Activated naive CD4-positive, alpha-beta T cell treated with anti-CD3 and anti-CD28 coated beads, Interleukin-2, amount 10 ng/mL, durations not matched to agents 7 days and 5 days (primary cell): Measurements from ENCODE around the gene NRP1.
A peak's percentile ranks its signal among the peaks of the same experiment; 100 is the strongest.

ENCODE experiments used
- CTCF ChIA-PET: fragments of 350-600 bp; sonication (Branson Sonifier 250); formaldehyde crosslinking; loops from one replicate; lab custom pipeline; 2021; ENCODE audit warnings: antibody characterized with exemption; lab: Charles Lee
- DNase-seq: peaks from one replicate; pipeline ENCODE4 v3.0.0-alpha.2; 2020
- H3K27ac Mint-ChIP-seq: one replicate; pipeline ENCODE4 v1.8.0; 2021; ENCODE audit warnings: mild to moderate bottlenecking, moderate library complexity, mixed read lengths
- H3K27me3 Mint-ChIP-seq: one replicate; pipeline ENCODE4 v1.8.0; 2021; ENCODE audit warnings: mild to moderate bottlenecking, mixed read lengths
- H3K36me3 Mint-ChIP-seq: one replicate; pipeline ENCODE4 v1.8.0; 2021; ENCODE audit warnings: mixed read lengths
- H3K4me1 Mint-ChIP-seq: one replicate; pipeline ENCODE4 v1.8.0; 2021; ENCODE audit warnings: mixed read lengths
- H3K4me3 Mint-ChIP-seq: one replicate; pipeline ENCODE4 v1.8.0; 2021; ENCODE audit warnings: mild to moderate bottlenecking, moderate library complexity, mixed read lengths
- H3K9me3 Mint-ChIP-seq: one replicate; pipeline ENCODE4 v1.8.0; 2021; ENCODE audit warnings: mixed read lengths

Gene NRP1

DNA sequence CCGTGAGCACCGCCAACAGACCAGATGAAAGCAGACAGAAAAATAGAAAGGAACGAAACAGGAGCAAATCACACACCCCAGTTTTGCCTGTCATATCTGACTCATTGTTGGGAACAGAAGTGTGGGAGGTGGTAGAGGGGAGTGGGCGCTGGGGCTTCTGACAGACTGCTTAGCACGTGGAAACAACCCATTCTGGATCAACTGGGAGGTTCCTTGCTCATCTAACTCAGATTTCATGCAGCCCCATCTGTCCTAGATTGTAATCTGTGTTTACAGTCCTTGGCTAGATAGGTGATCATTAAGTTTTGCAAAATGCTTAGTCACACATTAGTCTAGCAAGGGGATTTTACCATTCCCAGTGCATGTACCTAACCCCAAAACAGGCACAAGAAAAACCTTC lies 154.1 kb downstream of the NRP1 start:
- peaks cover 7% of the 10 kb centered on the region for H3K27me3 Mint-ChIP-seq
- H3K27ac Mint-ChIP-seq: no peak overlapping the region
- CTCF ChIA-PET: interaction anchor here (1.3 kb wide), 1 partner anchor 13 kb away, joined by 3 read pairs; no protein-coding TSS in a partner anchor
- H3K36me3 Mint-ChIP-seq: no peaks in the 10 kb centered on the region
- H3K4me3 Mint-ChIP-seq: no peak overlapping the region
- no peaks in the 10 kb centered on the region for H3K4me1 Mint-ChIP-seq
- no peaks in the 10 kb centered on the region for H3K9me3 Mint-ChIP-seq
- DNase-seq: no peak

DNA sequence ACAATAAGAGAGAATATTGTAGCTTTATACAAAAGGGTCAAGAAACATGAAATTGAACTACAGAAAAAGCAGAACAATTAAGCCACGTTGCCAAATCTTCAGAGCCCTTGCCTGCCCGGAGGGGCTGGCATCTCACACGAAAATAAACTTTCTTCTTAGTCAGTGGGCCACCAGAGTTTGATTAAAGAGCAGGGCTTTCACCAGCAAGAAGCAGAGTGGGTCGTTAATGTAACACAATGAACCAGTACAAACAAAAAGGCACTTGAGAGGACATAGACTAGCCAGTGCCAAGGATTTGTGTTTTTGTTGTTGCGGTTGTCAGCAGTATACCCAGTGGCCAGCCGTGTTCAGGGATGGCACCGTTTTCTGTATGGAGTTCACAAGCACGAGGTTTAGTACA lies 155.4 kb downstream of the NRP1 start:
- no peak overlapping the region for H3K27ac Mint-ChIP-seq
- H3K4me3 Mint-ChIP-seq: no peak overlapping the region
- H3K27me3 Mint-ChIP-seq: peaks cover 11% of the 10 kb centered on the region
- no peaks in the 10 kb centered on the region for H3K36me3 Mint-ChIP-seq
- DNase-seq: no peak
- H3K9me3 Mint-ChIP-seq: no peaks in the 10 kb centered on the region
- CTCF ChIA-PET: no interaction called here
- no peaks in the 10 kb centered on the region for H3K4me1 Mint-ChIP-seq

DNA sequence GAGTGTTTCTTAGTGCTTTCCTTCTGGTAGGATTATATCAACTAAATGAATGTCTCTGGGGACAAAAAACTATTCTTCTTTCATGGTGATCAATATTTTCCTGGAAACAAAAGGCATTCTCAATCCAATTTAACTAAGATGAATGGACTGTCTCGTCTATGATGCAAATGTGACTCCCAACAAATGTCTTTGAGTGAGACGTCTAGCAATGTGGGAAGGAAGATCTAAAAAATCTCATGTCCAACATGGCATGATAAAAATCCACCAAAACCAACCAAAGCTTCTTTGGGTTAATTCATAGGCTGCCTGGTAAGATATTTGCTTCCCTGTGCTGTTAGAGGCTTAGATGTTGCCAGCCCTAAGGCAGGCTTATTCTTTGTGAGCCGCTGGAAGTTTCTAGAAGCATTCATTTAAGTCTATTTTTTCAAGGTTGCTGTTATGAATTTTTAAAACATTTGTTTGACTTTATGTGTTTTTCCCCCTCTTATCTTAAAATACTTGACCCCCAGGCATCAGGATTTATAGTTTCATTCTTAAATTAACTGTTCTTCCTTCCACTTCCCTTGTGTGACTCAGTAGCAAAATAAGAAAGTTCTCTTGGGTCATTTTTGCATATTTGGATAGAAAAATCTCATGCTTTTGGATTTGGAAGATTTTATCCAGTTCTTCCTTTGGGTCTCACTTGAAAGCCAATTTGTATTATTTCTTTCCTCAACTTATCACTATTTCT lies 156.3 kb downstream of the NRP1 start:
- Mint-ChIP-seq H3K9me3 (no peaks in the 10 kb centered on the region), H3K27me3 (peaks cover 11% of the 10 kb centered on the region), H3K36me3 (no peaks in the 10 kb centered on the region), H3K4me3 (no peak overlapping the region), H3K4me1 (no peaks in the 10 kb centered on the region), H3K27ac (no peak overlapping the region)
- DNase-seq: no peak
- CTCF ChIA-PET: no interaction called here

DNA sequence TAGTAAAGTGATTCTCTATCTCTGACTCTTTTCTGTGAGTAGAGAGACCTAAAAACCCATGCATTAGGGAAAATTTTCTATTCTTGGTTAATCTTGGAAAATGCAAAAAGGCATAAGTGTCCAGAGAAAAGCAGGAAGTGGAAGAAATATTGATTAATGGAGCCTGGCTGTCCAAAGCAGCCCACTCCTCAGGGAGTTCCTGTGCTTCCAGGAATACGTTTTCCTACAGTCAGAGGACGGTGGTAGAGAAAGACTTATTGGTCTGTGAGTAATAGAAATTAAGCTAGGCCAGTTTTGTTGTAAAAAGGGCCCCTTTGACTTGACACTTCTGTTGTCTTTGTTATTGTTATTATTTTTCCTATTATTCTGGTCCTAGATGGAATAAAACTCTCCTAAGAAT lies 157.8 kb downstream of the NRP1 start:
- no peaks in the 10 kb centered on the region for H3K36me3 Mint-ChIP-seq
- no peaks in the 10 kb centered on the region for H3K4me1 Mint-ChIP-seq
- peaks cover 12% of the 10 kb centered on the region for H3K27me3 Mint-ChIP-seq
- CTCF ChIA-PET: no interaction called here
- H3K4me3 Mint-ChIP-seq: no peak overlapping the region
- H3K9me3 Mint-ChIP-seq: no peaks in the 10 kb centered on the region
- no peak overlapping the region for H3K27ac Mint-ChIP-seq
- no peak for DNase-seq

DNA sequence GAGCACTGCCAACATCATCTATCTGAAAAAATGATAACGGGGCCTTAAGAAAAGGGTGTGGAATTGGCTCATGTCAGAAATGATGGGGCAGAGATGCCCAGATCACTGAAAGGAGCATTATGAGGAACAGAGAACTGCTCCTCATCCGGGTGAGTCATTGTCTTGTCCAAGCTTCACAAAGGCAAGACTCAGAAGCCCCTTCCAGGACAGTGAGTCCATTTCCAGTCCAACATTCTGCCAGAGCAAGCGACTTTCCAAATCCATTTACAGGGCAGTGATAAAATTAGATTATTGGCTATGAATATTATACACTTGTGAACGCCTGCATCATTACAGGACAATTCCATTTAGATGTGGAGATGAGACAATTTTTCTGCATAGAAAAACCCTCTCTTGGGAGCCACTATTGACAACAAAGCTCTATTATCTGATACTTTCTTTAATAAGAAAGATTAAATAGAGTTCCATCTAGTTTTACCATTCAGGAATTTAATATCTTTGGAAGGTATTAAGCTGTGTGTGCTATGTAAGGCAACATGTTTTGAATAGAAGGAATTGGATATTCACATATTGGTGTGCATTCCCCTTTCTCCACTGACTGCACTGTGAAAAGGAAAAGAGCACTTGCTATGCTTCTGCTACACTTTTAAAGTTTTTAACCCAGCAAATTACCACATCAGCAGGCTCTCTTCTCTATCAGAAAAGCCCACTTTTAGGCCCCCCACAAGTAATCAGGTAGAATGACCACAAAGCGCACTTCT lies 159.6 kb downstream of the NRP1 start:
- Mint-ChIP-seq H3K27me3 (peaks cover 12% of the 10 kb centered on the region), H3K4me3 (no peak overlapping the region), H3K4me1 (no peaks in the 10 kb centered on the region), H3K9me3 (no peaks in the 10 kb centered on the region), H3K36me3 (no peaks in the 10 kb centered on the region), H3K27ac (no peak overlapping the region)
- DNase-seq: no peak
- CTCF ChIA-PET: no interaction called here

DNA sequence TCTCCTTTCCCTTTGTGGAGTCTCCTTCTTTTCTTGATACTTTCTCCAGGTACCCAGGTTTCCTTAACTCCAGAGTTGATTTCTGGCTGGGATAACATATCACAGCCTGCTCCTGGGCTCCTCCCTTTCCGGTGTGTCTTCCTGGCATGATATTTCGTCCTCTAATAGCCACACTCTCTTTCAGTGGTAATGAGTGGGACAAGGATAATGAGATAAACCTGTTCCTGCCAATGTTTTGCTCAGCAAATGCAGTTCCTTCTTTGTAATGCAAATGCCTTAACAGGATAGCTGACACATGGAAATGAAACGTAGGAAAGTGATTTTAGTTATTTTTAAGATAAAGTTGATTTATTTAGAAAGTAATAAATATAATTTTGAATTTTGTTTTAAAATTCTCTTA lies 168.6 kb downstream of the NRP1 start:
- H3K4me1 Mint-ChIP-seq: peaks cover 6% of the 10 kb centered on the region
- CTCF ChIA-PET: no interaction called here
- H3K36me3 Mint-ChIP-seq: no peaks in the 10 kb centered on the region
- peaks cover 15% of the 10 kb centered on the region for H3K27me3 Mint-ChIP-seq
- H3K27ac Mint-ChIP-seq: no peak overlapping the region
- no peak for DNase-seq
- no peaks in the 10 kb centered on the region for H3K9me3 Mint-ChIP-seq
- H3K4me3 Mint-ChIP-seq: no peak overlapping the region

DNA sequence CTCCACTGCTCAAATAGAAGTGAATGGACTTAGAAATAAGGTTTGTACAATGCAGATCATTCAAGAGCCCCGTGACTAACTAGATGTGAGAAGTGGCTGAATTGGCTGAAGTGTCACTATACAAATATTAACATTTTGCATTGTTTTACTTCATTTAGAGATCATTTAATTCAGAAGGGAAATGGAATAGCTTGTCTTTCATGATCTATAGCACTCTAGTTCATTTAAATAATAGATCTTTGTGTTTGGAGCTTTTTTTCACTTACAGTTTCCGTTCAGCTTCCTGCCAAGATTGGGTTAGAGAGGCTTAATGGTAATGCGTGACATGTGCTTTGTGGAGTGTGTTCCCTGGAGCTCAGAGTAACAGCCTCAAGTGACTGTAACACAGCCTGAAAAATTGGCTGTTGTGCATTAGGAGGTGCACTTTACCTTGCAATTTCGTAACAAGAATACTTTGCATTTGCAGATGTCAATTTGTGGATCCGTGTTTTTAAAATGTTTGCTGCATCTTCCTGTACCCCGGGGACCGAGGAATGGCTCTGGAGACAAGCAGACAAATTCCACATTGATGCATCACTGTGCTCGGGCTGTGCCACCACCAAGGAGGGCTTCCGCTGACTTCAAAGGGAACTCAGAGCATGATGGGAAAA lies 170.3 kb downstream of the NRP1 start:
- Mint-ChIP-seq H3K27ac (no peak overlapping the region), H3K4me1 (peaks cover 6% of the 10 kb centered on the region), H3K36me3 (no peaks in the 10 kb centered on the region), H3K9me3 (no peaks in the 10 kb centered on the region), H3K27me3 (peaks cover 22% of the 10 kb centered on the region), H3K4me3 (no peak overlapping the region)
- CTCF ChIA-PET: interaction anchor here (0.9 kb wide), 1 partner anchor 29 kb away, joined by 3 read pairs; no protein-coding TSS in a partner anchor
- no peak for DNase-seq

DNA sequence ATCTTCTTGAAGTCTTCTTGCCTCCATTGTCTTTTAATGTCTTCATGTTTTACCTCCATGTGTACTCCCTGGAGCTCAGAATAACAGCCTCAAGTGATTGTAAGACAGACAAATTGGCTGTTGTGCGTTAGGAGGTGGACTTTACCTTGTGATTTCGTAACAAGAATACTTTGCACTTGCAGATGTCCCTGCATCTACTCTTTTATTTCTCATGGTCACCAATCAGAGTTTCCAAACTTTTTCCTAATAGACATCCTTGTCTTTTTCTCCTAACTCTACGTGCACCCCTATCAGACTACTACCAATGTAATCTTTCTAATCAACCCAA lies 172.3 kb downstream of the NRP1 start:
- Mint-ChIP-seq H3K4me1 (peaks cover 6% of the 10 kb centered on the region), H3K27me3 (peaks cover 26% of the 10 kb centered on the region), H3K9me3 (no peaks in the 10 kb centered on the region), H3K36me3 (no peaks in the 10 kb centered on the region), H3K27ac (no peak overlapping the region), H3K4me3 (no peak overlapping the region)
- CTCF ChIA-PET: interaction anchor here (1.1 kb wide), 1 partner anchor 31 kb away, joined by 3 read pairs; no protein-coding TSS in a partner anchor
- no peak for DNase-seq

DNA sequence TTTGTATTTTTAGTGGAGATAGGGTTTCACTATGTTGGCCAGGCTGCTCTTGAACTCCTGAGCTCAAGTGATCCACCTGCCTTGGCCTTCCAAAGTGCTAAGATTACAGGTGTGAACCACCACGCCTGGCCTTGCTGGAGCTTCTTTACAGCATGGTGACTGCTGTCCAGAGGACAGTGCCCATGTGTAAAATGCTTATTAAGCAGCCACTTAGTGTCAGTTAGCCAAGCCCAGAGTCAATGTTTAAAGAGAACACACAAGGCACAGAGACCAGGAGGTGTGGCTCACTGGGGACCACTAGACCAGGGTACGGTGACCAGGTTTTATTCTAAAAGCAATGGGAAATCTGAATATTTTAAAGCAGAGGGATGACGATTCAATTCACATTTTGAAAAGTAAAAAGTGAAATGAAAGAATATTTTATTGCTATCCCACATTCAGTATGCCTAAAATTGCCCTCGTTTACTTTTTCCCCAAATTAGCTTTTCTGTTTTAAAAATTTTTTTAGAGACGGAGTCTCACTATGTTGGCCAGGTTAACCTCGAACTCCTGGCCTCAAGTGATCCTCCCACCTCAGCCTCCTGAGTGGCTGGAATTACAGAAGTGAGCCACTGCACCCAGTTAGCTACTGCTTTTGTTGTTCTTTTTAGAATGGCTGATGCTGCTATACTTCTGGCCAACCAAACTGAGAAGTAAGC lies 172.8 kb downstream of the NRP1 start:
- DNase-seq: no peak
- CTCF ChIA-PET: interaction anchor here (1.1 kb wide), 1 partner anchor 32 kb away, joined by 3 read pairs; no protein-coding TSS in a partner anchor
- peaks cover 6% of the 10 kb centered on the region for H3K4me1 Mint-ChIP-seq

DNA sequence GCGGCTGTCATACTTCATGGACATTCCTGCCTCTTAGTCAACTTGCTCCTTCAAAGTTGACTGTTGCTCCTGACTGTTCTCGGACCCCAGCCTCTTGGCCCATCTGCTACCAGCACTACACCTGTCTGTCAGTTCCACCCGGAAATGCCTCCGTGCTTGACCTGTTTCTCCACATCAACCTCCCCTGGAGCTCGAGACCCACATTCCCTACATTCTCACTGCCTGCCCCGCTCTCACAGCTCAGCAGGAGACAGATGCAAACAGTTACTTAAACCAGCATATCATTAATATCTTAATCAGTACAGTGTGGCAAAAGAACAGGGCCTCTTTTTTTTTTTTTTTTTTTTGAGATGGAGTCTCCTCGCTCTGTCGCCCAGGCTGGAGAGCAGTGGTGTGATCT lies 174.3 kb downstream of the NRP1 start:
- Mint-ChIP-seq H3K4me1 (peaks cover 14% of the 10 kb centered on the region), H3K36me3 (no peaks in the 10 kb centered on the region), H3K4me3 (no peak overlapping the region), H3K27ac (no peak overlapping the region), H3K27me3 (peaks cover 26% of the 10 kb centered on the region), H3K9me3 (no peaks in the 10 kb centered on the region)
- DNase-seq: no peak
- CTCF ChIA-PET: no interaction called here

More for the DNA sequence above, 172.8 kb downstream of the NRP1 start:
- Mint-ChIP-seq H3K4me3 (no peak overlapping the region), H3K27me3 (peaks cover 26% of the 10 kb centered on the region), H3K36me3 (no peaks in the 10 kb centered on the region), H3K27ac (no peak overlapping the region), H3K9me3 (no peaks in the 10 kb centered on the region)

DNA sequence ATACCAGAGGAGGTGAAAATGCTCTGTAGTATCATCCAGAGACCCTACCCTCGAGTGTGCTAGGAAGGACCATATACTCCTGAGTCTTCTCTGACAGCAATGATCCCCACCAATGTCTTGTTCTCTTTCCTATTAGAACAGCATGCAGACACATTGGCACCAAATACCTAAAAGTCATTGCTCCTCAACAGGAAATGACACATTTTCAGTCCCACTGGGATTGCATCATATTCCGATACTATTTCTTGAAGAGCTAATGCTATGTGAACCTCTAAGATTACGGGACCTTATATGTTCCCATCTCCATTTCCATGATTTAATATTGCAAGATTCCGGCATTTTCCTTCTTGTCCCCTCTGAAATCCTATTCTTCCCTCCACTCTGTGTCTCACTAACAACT lies 177.4 kb downstream of the NRP1 start:
- no peaks in the 10 kb centered on the region for H3K9me3 Mint-ChIP-seq
- peaks cover 16% of the 10 kb centered on the region for H3K27me3 Mint-ChIP-seq
- H3K27ac Mint-ChIP-seq: no peak overlapping the region
- CTCF ChIA-PET: interaction anchor here (0.7 kb wide), 1 partner anchor 131 kb away, joined by 3 read pairs; no protein-coding TSS in a partner anchor
- no peak overlapping the region for H3K4me3 Mint-ChIP-seq
- no peaks in the 10 kb centered on the region for H3K36me3 Mint-ChIP-seq
- peaks cover 35% of the 10 kb centered on the region for H3K4me1 Mint-ChIP-seq
- DNase-seq: no peak

DNA sequence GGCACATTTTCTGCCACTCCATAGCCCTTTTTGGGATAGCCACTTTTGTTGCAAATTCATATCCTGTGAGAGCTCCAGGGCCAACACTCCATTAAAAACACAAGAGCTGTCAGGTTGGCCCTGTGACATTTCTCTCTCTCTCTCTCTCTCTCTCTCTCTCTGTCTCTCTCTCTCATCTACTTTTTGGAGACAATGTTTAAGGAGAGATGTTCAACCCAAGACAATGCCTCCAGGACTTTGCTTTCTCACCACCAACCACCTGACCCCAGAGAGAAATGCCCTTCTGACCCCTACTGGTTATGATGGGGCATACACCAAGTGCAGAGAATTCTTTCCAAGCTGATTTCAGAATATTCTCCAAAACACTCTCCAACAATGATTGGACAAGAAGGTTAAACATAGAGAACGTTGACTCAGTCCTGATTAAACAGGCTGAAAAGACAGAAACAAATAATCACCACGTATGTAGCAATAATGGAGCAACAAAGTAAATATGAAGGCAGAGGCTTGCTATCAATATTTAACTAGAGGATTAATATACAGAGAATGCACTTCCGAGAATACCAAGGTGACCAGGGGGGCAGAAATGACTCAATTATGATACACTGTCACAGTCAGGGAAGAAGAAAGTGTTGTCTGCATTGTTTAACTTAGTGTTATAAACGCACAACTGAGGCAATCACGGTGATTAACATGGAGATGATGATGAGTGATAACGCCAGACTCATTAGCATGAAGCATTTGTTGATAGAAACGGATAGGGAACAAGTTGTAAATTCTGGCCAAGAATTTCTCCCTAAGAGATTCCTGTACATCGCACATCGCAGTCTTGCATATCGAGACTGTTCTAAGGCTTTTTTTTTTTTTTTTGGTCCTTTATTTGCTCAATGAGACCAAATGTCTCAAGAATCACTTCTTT lies 178.5 kb downstream of the NRP1 start:
- Mint-ChIP-seq H3K27ac (no peak overlapping the region), H3K36me3 (no peaks in the 10 kb centered on the region), H3K27me3 (peaks cover 11% of the 10 kb centered on the region), H3K4me1 (peaks cover 42% of the 10 kb centered on the region), H3K4me3 (no peak overlapping the region), H3K9me3 (no peaks in the 10 kb centered on the region)
- peak; percentile 53 for DNase-seq
- CTCF ChIA-PET: interaction anchor here (0.6 to 1.9 kb wide), 14 partner anchors 17 to 783 kb away, joined by 3 to 21 read pairs (median 4); no protein-coding TSS in a partner anchor

DNA sequence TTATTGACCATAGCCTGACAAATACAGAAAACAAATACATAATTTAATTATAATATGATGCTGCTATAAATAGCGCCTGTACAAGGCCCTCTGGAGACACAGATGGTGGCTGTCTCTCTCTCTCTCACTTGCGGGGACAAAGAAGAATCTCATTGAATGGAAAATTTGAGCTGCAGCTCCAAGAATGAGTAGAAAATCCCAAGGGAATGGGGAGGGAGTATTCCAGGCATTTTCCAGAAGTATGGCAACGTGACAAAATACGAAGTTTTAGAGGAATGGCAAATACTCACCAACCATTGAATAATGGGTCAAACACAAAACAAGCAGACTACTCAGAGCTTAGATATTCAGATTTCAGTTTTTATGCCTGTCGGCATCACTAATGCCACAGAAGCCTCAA lies 179.9 kb downstream of the NRP1 start:
- Mint-ChIP-seq H3K4me3 (no peak overlapping the region), H3K27ac (no peak overlapping the region), H3K36me3 (no peaks in the 10 kb centered on the region), H3K27me3 (peaks cover 4% of the 10 kb centered on the region), H3K9me3 (no peaks in the 10 kb centered on the region), H3K4me1 (peaks cover 52% of the 10 kb centered on the region)
- CTCF ChIA-PET: interaction anchor here (0.9 to 2.9 kb wide), 11 partner anchors 11 to 146 kb away, joined by 3 to 21 read pairs (median 6); no protein-coding TSS in a partner anchor
- no peak for DNase-seq
